CD4-positive, alpha-beta T cell treated with Interleukin-2 at 100 ng/mL for 4 hours (primary cell): Measurements from ENCODE around the gene LEPR.
A peak's percentile ranks its signal among the peaks of the same experiment; 100 is the strongest.
"Not testable (repeated sequence)": the region's sequence is repeated elsewhere in the genome, so short reads cannot be mapped to it uniquely, and the experiment has no call there.

ENCODE experiments used
- DNase-seq: peaks from one replicate; pipeline ENCODE4 v3.0.0-alpha.2; 2020; ENCODE audit warnings: low spot score

The LEPR gene

DNA sequence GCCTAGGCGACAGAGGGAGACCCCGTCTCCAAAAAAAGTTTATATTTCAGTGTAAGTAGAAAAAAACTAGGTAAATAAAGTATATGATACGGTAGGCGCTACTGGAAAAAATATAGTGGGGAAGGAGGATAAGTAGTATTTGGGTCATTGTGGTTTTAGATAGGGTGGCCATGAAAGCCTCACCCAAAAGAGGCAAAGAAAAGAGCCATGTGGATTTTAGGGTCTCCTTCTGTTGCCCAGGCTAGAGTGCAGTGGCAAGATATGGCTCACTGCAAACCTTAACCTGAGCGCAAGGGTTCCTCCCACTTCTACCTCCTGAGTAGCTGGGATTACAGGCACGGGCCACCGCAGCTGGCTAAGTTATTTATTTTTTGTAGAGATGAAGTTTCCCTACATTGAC, 17.1 kb downstream of the LEPR start:
- no peak for DNase-seq

DNA sequence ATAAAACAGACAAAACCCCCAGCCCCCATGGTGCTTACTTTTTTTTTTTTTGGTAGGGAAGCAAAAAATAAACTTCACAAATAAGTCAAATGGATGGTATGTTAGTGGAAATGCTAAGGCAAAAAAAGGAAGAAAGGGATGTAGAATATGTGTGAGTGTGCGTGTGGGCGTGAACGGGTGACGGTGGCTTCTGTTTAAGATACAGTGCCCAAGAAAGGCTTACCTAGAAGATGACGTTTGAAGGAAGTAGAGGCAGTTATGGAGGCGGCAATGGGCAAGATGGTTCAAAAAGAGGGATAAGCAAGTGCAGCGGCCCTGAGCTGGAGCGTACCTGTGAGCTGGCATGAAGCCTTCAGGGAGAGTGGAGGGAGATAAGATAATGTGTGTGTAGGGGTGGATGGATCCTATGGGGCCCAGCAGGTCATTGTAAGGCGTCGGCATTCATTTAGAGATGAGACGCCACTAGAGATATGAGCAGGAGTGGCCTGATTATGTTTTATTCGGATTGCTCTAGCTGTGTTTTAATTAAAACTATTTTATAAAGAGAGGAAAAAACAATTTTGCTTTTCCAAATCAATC, 19.9 kb downstream of the LEPR start:
- no peak for DNase-seq

DNA sequence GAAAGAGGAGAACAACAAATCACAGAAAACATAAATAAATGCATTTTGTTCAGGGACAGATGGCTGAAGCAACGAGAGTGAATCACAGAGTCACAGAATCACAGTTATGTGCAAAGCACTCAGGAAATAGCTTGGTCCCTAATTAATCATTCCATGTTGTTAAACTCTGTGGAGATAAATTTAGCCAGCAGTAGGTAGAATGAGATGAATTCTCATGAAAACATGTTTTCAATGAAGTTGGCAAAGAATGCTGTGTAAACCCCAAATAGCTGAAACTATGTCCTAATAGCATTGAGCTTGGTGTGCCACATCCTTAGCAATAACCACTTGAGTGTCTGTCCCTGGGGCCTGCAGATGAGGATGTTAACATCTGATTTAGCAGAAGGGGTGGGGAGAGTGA, 20.4 kb downstream of the LEPR start:
- DNase-seq: no peak

DNA sequence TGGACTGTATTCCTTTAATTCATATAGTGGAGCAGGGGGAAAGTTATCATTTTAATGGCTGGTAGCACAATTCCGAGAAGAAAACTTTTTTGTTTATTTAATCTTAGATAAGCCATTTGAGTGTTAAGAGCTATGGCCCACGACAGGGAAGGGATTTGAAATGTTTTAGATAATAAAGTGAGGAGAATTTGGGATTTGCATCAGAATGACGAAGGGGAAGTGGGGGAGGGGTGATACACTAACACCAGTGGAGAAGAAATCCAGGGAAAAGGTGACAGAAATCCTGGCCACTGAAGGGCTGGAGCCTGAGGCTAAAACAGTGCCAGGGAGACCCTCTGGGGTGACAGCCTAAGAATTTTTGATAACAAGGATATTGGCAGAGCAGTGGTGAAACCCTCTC, 21.0 kb downstream of the LEPR start:
- DNase-seq: no peak

DNA sequence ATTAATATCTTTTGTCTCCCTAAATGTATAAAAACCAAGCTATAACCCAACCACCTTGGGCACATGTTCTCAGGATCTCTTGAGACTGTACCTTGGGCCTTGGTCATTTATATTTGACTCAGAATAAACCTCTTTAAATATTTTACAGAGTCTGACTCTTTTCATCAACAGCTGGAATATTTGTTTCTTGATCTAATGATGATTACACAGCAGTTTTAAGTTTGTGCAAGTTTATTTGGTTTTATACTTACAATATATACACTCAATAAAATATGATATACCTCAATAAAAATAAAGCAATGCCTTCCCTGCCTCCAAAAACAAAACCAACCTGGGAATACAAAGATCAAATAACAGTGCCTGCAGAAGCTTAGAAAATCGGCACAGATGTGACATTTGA, 22.0 kb downstream of the LEPR start:
- no peak for DNase-seq

DNA sequence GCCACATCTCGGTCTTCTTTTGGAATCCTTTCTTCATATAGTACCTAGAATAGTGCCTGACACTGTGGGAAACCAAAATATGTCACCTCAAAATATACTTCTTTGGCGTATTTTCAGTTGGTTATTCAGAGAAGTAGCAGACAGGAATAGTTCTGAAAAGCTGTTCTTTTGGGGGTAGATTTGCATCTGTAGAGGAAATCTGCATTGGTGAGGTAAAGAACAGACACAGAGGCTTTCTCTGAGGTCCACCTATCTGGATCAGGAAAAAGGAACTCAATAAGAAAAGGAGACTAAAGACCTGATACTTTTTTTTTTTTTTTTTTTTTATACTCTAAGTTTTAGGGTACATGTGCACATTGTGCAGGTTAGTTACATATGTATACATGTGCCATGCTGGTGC, 23.2 kb downstream of the LEPR start:
- DNase-seq: no peak

DNA sequence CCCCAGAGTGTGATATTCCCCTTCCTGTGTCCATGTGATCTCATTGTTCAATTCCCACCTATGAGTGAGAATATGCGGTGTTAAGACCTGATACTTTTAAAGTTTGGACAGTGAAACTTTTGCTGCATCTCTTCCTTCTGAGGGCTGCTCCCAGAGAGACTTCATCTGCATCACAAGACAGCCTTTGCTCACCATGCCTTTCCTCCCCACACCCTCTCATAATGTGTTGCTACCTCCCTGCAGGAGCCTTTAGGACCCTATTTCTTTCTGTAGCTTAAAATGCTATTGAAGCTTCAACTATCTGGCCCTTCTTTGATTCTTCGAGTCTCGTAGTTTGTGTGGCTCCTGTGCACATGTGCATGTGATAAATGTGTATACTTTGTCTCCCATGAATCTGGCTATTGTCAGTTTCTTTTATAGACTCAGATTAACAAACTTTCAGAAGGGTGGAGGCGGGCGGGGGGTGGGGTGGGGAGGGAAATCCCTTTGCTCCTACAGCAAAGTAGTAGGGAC, 23.7 kb downstream of the LEPR start:
- no peak for DNase-seq

DNA sequence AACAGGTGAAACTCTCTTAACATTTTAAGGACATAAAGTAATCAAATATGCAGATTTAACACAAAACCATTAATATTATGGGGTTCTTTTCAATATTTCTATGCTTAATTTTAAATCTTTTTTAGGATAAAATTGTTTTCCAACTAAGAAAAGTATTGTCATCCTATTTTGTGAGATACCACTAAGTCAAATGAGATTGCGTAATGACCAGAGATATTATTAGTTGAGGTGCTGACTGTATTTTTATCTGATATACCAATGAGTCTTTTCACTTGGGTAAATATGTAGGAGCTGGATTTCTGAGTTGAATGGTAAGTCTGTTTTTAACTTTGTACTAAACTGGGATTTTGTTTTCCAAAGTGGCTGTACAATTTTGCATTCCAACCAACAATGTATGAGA, 25.4 kb downstream of the LEPR start:
- DNase-seq: no peak

DNA sequence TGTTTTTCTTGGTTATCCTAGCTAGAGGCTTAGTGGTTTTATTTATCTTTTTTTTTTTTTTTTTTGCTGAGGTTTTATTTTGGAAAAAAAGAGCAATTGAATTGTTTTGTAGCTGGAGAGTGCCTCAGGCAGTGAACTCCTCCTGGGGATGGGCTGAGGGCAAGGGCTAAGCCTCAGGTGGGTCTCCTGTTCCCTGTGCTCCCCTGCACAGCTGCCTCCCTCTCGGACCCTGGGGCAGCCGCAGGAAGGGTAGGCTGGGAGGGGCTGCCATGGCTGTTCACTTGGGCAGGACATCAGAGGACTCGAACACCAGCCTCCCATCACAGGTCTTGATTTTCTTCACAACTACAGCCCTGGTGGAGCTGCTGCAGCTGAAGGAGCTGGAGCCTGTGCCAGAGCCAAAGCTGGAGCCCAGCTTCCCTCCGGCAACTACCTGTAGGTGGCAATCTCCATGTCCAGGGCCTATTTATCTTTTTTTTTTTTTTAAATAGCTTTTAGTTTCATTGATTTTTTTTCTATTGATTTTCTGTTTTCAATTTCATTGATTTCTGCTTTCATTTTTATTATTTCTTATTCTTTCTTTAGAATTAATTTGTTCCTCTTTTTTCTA, 28.9 kb downstream of the LEPR start:
- DNase-seq: no peak

DNA sequence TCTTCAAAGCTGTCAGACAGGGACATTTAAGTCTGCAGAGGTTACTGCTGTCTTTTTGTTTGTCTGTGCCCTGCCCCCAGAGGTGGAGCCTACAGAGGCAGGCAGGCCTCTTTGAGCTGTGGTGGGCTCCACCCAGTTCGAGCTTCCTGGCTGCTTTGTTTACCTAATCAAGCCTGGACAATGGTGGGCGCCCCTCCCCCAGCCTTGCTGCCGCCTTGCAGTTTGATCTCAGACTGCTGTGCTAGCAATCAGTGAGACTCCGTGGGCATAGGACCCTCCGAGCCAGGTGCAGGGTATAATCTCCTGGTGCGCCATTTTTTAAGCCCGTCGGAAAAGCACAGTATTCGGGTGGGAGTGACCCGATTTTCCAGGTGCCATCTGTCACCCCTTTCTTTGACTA, 35.2 kb downstream of the LEPR start:
- DNase-seq: not testable (repeated sequence)

DNA sequence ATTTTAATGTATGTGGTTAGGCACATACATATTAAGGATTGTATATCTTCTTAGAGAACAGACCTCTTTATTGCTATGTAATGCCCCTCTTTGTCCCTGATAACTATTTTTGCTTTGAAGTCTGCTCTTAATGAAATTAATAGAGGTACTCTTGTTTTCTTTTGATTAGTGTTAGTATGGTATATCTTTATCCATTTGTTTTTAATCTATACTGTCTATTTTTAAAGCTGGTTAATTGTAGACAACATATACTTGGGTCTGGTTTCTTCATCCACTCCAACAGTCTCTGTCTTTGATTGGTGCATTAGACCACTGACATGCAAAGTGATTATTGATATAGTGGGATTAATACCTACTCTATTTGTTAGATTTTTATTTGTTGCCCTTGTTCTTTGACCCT, 36.0 kb downstream of the LEPR start:
- DNase-seq: no peak

DNA sequence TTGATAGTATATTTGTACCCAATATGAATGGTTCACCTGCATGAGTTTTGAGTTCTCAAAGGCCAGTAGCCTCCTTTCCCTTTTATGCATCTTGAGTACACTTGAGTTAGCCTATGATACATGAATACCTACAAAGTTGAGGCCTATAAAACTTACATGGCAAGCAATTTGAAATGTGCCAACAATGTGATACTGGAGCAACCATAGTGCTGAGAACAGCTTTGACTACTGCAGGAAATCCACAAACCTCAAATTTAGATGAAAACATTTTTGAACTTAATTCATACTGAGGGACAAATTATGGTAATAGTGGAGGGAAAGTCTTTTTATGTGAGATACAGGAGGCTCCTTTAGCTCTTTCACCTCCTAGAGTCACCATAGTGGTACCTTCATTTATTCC, 37.4 kb downstream of the LEPR start:
- DNase-seq: no peak

DNA sequence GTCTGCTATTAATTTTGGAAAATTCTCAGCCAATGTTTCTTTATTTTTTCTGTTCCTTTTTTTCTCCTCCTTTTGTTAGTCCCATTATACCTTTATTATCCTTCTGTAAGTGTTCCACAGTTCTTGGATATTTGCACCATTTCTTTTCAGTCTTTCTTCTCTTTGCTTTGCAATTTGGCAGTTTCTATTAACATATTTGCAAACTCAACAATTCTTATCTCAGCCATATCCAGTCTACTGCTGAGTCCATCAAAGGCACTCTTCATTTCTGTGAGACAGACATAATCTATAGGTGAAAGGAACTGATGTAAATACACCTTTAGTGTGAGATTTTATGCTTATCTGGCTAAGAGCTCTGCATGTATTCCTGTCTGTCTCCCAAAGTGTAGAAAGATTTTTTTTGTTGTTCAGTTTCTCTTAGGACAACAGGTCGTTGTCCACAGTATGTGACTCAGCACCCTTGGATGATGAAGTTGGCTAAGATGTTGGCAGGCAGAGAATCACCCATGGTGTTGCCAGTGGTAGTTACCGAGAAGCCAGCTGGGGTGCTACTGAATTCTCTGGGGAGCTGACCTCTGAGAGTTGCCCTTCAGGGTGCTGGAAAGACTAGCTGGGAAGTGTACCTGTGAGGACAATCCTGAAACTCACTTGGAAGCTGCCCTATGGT, 38.4 kb downstream of the LEPR start:
- no peak for DNase-seq

DNA sequence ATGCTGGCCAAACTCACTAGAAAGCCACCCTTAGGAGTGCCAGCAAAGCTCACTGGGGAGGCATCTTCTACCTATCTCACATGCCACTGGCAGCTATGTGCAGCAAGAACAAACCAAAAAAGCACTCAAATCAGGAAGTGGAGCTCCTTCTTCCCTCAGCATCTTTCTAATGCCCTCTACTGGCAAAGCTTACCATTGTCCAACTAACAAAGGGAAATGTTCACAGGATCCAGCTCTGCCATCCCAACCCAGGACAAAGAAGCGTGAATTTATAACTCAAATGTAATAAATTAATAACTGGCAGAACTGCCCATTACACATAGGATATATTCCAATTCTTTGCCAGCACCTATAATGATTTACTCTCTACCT, 38.9 kb downstream of the LEPR start:
- DNase-seq: peak; percentile 11

DNA sequence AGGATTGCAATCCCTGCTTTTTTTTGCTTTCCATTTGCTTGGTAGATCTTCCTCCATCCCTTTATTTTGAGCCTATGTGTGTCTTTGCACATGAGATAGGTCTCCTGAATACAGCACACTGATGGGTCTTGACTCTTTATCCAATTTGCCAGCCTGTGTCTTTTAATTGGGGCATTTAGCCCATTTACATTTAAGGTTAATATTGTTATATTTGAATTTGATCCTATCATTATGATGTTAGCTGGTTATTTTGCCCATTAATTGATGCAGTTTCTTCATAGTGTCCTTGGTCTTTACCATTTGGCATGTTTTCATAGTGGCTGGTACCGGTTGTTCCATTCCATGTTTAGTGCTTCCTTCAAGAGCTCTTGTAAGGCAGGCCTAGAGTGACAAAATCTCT, 45.4 kb downstream of the LEPR start:
- DNase-seq: not testable (repeated sequence)

DNA sequence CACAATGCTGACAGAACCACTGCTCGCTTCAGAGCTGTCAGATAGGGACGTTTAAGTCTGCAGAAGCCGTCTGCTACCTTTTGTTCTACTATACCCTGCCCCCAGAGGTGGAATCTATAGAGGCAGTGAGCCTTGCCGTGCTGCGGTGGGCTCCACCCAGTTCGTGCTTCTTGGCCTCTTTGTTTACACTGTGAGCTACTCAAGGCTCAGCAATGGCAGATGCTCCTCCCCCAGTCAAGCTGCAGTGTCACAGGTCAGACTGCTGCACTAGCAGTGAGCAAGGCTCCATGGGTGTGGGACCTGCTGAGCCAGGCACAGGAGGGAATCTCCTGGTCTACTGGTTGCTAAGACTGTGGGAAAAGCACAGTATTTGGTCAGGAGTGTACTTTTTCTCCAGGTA, 47.1 kb downstream of the LEPR start:
- DNase-seq: no peak

DNA sequence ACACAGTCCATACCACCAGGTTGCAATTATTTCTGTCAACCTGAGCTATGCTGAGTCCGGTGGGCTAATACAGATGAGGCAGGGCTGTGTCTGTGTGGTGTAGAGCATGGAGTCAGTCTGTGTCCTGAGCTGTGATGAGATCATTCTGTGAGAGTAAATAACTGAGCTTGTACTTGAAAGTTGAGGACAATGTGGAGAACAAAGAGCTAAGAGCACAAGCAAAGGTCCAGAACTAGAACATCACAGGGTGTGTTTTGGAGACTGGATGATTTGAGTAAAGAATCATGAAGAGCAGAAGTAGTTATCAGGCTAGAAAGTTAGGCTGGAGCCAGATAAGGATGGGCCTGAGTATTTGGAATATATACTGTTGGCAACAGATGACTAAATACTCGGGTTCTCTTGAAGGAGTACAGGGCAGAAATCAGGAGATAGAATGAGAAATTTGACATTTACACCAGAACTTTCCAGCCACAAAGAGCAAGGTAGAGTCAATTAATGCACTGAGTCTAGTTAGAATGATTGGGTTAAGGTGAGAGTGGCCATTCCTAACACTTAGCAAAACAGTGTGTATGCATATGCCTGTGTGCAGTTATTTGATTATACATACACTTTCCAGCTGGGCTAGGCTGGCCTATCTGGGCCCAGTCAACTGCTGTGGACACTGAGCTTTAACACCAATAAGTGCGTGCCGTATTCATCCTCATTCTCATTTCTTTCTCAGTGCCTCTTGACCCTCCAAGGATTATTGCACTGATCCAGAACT, 48.8 kb downstream of the LEPR start:
- no peak for DNase-seq

DNA sequence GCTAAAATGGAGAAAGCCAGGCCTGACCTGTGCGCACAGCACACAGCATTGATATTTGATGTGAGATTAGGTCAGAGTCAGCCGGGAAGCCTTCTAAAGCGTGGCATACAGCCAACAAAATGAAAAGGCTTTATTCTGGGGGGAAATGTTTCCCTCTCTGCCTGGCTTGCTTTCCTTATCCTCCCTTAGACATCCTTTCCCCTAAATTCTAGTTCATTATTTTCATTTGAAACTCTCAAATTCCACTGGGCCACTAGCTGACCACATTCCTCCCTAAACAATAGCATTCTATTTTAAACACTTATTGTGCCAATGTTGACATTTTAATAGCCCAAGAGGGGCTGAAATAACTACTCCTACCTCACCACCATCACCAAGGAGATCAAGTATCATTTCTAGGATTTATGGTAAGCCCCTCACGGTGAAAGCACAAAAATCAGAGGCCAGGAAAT, 49.4 kb downstream of the LEPR start:
- DNase-seq: no peak
